ENCODE results near the gene PAOX.

The PAOX gene

GRCh38 chr10:133355266-133355665 is 23.8 kb upstream of the PAOX start:
- Histone ChIP-seq H3K36me3 (ENCODE audit: insufficient read depth, low read length) (no peaks in the 10 kb centered on the region), H4K20me1 (ENCODE audit: insufficient read depth, low read length) (no peaks in the 10 kb centered on the region), H2AFZ (ENCODE audit: low read length) (no peak overlapping the region), H3K9ac (ENCODE audit: low read length) (no peak overlapping the region), H3K9me2 (ENCODE audit: low read depth, low read length) (no peaks in the 10 kb centered on the region), H3K27ac (ENCODE audit: low read depth, low read length, poor library complexity, severe bottlenecking) (no peak overlapping the region), H3K4me2 (ENCODE audit: low read length) (no peak overlapping the region), H3K27me3 (ENCODE audit: insufficient read depth, low read length) (peaks cover 4% of the 10 kb centered on the region; the same call in 1 of the 2 replicates), H3K79me2 (ENCODE audit: insufficient read depth, low read length) (no peaks in the 10 kb centered on the region), H3F3A (ENCODE audit: insufficient read depth, low read length) (no peaks in the 10 kb centered on the region), H3K4me1 (ENCODE audit: insufficient read depth, low read length, severe bottlenecking) (peaks cover 7% of the 10 kb centered on the region), H3K9me3 (ENCODE audit: low read length) (no peaks in the 10 kb centered on the region), H3K4me3 (ENCODE audit: low read depth, low read length, poor library complexity, severe bottlenecking) (no peak overlapping the region)
- TF ChIP-seq CTCF (IDR thresholded peaks at IDR 0.05; ENCODE audit: low read length), result no peak
- no peak for TF ChIP-seq EZH2 (IDR thresholded peaks at IDR 0.05; ENCODE audit: borderline replicate concordance, low read length)

GRCh38 chr10:133355991-133356390 is 23.1 kb upstream of the PAOX start:
- Histone ChIP-seq H3K79me2 (ENCODE audit: insufficient read depth, low read length) (no peaks in the 10 kb centered on the region), H3K4me2 (ENCODE audit: low read length) (no peak overlapping the region), H3K9ac (ENCODE audit: low read length) (no peak overlapping the region), H3K36me3 (ENCODE audit: insufficient read depth, low read length) (no peaks in the 10 kb centered on the region), H3F3A (ENCODE audit: insufficient read depth, low read length) (no peaks in the 10 kb centered on the region), H3K9me2 (ENCODE audit: low read depth, low read length) (no peaks in the 10 kb centered on the region), H3K27me3 (ENCODE audit: insufficient read depth, low read length) (no peaks in the 10 kb centered on the region), H3K4me1 (ENCODE audit: insufficient read depth, low read length, severe bottlenecking) (peaks cover 7% of the 10 kb centered on the region), H4K20me1 (ENCODE audit: insufficient read depth, low read length) (no peaks in the 10 kb centered on the region), H3K9me3 (ENCODE audit: low read length) (no peaks in the 10 kb centered on the region), H3K27ac (ENCODE audit: low read depth, low read length, poor library complexity, severe bottlenecking) (no peak overlapping the region), H2AFZ (ENCODE audit: low read length) (no peak overlapping the region), H3K4me3 (ENCODE audit: low read depth, low read length, poor library complexity, severe bottlenecking) (no peak overlapping the region)
- TF ChIP-seq CTCF (IDR thresholded peaks at IDR 0.05; ENCODE audit: low read length) (no peak), EZH2 (IDR thresholded peaks at IDR 0.05; ENCODE audit: borderline replicate concordance, low read length) (no peak)

GRCh38 chr10:133356549-133357284 is 22.3 kb upstream of the PAOX start:
- peak overlapping the region; percentile 63 for H3K4me3 ChIP-seq (ENCODE audit: low read depth, low read length, poor library complexity, severe bottlenecking)
- no peak overlapping the region for H2AFZ ChIP-seq (ENCODE audit: low read length)
- no peaks in the 10 kb centered on the region for H3K79me2 ChIP-seq (ENCODE audit: insufficient read depth, low read length)
- TF ChIP-seq CTCF (IDR thresholded peaks at IDR 0.05; ENCODE audit: low read length) (no peak), EZH2 (IDR thresholded peaks at IDR 0.05; ENCODE audit: borderline replicate concordance, low read length) (no peak)
- peaks cover 7% of the 10 kb centered on the region for H3K4me1 ChIP-seq (ENCODE audit: insufficient read depth, low read length, severe bottlenecking)
- no peak overlapping the region for H3K27ac ChIP-seq (ENCODE audit: low read depth, low read length, poor library complexity, severe bottlenecking)
- H3F3A ChIP-seq (ENCODE audit: insufficient read depth, low read length), result no peaks in the 10 kb centered on the region
- H3K9ac ChIP-seq (ENCODE audit: low read length), result peak overlapping the region; percentile 51
- H3K27me3 ChIP-seq (ENCODE audit: insufficient read depth, low read length), result no peaks in the 10 kb centered on the region
- no peaks in the 10 kb centered on the region for H3K36me3 ChIP-seq (ENCODE audit: insufficient read depth, low read length)
- peak overlapping the region; percentile 73 for H3K4me2 ChIP-seq (ENCODE audit: low read length)
- no peaks in the 10 kb centered on the region for H4K20me1 ChIP-seq (ENCODE audit: insufficient read depth, low read length)
- H3K9me2 ChIP-seq (ENCODE audit: low read depth, low read length), result no peaks in the 10 kb centered on the region
- H3K9me3 ChIP-seq (ENCODE audit: low read length), result no peaks in the 10 kb centered on the region
